Hindlimb muscle (tissue), 1 donor: ENCODE measurements around the gene ADSS1. TPM values are rescaled to one million over a fixed set of nuclear protein-coding genes. Genes with fewer than 3 reads are reported as not detected.
"Not testable (repeated sequence)": the region's sequence is repeated elsewhere in the genome, so short reads cannot be mapped to it uniquely, and the experiment has no call there.

Experiments
- DNase-seq: peaks from one replicate; pipeline ENCODE4 v3.0.0-alpha.2; 2013
- polyA plus RNA-seq: library from polyadenylated mRNA; unstranded; fragments of 120-200 nt; gene quantifications from one replicate; pipeline ENCODE4 v1.2.1, GENCODE V29; 2013; ENCODE audit not compliant: insufficient read length

The ADSS1 gene
- polyA plus RNA-seq, 1 donor, result 71.5 TPM

DNA sequence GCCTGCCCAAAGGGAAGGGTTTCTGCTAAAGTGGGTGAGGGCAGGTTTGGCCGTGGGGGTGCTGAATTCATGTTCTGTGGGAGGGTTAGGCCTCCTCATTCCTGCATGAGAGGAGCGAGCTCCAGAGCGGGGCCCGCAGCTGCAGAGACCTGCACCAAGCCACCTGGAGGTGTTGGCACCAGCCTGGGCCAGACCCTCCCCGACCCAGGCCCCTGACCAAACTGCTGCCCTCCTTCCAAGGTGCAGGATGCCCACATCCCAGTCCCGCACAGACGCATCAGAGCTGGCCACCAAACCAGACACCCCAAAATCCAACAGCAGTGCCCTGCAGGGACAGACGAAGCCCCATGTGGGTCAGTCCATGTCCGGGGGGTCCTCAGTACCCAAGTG, 10.6 kb downstream of the ADSS1 start:
- DNase-seq, result no peak

DNA sequence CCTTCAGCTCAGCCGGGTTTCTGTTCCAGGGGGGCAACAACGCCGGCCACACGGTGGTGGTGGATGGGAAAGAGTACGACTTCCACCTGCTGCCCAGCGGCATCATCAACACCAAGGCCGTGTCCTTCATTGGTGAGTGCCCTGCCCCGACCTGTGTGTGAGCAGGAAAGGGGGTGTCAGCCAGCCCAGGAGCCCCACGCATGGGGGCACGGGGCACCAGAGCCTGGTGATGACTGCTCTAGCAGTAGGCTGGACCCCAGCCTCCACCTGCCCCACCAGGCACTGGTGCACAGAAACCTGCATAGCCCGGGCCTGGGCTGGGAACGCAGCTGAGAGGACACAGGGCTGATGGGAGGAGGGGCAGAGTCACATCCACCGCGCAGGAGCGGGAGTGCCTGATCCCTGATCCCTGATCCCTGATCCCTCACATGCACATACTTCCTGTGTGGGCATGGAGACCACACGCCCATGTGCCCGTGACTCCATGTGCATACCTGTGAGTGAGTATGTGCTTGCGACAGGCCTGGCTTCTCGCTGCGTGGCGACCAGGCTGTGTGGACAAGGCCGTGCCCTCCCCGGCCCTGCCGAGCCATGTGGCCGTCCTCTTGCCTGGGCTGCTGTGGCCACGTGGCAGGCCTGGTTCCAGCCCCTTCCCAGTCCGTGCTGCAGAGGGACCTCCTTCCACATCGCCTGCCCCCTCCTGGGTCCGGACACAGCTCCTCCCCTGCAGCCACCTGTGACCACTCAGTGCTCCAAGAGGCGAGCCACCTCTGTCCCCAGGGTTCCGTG, 11.2 kb downstream of the ADSS1 start:
- DNase-seq, result no peak

DNA sequence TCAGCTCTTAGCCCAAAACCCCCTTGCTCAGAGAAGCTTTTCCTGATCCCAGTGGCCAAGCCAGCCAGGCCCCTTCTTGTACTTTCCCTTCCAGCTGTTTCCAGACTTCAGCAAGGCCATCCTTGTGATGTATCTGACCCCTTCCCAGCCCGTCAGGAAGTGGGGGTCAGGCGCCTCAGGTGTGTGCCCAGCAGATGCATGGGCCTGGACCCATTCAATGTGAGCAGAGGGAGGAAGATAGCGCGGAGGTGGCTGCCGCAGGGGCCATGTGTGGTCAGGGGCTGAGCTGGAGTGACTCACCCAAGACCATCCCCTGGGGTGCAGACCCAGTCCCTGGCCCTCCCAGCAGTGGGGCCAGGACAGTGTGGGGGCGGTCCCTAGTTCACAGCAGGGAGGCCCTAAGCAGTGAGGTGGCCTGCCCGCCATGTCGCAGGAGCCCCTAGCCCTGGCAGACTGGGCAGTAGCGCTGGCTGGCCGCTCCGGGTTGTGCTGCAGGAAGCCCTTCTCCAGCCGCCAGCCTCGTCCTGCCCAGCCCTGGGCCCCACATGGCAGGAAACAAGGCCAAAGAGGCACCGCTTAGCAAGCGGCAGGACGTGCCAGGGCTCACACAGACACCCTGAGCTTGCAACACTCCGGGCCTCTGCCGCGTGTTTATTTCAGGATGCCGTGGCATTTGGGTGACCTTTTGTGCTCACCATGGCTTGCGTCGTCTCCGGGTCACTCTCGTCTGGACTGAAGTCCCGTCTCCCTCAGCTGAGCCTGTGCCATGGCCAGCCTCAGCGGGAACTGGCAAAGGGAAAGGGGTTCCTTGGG, 12.0 kb downstream of the ADSS1 start:
- DNase-seq, result peak; percentile 55

DNA sequence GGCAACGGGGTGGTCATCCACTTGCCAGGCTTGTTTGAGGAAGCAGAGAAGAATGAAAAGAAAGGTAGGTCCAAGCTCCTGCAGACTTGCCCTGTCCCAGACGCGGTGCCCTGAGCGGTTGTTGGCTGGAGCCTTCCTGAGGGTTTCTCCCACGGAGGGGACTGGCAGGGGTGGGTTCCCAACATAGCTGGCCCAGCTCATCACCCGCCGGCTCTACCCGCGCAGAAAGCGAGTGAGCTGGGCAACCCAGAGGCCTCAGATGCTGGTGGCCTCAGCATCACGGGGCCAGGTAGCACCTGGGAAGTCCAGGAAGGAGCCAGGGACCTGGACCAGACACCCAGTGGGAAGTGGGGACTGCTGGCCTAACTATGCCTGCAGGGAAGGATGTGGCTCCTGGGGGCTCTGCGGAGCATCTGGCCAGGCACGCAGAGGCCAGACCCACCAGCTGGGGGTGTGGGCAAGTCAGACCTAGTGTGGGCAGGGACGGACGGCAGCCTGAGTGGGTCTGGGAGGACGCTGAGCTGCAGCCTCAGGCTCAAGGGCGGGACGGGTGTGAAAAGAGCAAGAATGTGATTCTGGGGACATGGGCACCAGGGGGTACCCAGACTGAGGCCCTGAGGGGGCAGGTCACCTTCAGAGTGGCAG, 14.5 kb downstream of the ADSS1 start:
- DNase-seq, result no peak

DNA sequence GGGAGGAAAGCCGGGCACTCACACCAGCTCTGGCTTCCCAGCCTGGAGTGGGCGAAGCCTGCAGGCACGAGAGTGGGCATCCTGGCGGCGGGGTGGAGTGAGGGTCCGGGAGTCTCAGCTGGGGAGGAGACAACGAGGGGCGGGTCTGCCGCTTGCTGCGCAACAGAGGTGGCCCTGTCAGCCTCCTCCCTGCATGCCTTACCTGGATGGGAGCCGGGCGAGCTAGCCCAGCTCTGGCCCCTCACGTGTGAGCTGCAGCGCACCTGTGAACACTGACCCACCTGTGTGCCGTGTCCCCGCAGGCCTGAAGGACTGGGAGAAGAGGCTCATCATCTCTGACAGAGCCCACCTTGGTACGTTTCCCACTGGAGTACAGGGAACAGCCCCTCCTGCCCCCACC, 15.0 kb downstream of the ADSS1 start:
- no peak for DNase-seq

DNA sequence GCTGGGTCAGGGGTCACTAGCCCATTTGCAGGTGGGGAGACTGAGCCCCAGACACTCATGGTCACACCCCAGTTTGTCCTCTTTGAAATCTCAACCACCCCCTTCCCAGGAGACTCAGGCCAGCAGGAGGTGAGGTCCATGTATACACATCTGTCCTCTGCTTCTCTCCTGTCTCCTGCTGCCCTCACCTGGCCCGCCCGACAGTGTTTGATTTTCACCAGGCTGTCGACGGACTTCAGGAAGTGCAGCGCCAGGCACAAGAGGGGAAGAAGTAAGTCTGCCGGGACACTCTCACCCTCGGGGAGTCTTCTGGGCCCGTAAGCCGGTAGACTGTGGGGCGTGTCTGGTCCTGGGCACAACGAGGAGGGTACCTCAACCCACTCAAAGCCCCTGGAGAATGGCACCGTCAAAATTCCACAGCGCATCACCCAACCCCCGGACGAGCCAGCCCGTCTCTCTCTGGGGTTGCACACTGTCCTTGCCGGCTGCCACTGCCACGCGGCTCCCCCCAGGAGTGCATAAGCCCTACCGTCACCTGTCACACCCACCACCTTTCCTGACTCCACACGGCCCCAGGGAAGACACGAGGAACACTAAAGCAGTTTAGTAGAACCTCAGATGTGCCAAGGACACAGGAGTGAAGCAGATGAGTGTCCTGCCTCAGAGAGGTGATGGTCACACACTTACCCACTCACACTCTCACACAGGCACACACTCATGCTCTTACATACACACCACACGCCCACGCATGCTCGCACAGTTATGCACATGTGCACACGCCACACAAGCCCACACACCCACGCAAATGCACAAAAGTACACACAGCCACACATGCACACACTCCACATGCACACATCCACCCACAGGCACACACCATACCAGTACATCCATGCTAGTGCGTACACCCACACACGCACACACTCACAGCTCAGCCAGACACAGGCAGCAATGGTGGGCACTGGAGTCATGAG, 15.8 kb downstream of the ADSS1 start:
- DNase-seq, result no peak

DNA sequence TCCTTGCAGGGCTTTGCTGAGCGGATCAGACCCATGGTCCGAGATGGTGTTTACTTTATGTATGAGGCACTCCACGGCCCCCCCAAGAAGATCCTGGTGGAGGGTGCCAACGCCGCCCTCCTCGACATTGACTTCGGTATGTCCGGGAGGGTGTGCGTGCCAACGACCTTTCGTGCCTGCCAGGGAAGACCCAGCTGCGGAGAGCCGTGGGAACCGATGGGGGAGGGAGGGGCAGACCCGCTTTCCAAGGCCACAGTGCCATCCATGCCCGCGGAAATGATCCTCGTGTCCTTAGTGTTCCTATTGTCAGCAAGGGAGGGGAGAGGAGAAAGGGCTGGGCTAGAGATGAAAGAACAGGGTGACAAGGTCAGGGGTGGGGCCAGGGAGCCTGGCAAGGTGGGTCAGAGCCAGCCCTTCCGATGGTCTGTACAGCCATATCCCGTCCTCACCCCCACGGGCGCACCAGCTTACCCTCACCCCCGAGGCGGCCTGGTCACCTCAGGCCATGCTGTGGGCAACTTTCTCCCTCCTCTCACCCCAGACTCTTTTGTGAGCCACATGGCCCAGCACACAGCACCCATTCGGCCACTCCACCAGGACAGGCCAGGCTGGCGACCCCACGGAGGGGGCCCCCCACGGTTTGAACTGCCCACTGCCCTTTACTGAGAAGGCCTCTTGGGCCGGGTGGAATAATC, 17.2 kb downstream of the ADSS1 start:
- no peak for DNase-seq

DNA sequence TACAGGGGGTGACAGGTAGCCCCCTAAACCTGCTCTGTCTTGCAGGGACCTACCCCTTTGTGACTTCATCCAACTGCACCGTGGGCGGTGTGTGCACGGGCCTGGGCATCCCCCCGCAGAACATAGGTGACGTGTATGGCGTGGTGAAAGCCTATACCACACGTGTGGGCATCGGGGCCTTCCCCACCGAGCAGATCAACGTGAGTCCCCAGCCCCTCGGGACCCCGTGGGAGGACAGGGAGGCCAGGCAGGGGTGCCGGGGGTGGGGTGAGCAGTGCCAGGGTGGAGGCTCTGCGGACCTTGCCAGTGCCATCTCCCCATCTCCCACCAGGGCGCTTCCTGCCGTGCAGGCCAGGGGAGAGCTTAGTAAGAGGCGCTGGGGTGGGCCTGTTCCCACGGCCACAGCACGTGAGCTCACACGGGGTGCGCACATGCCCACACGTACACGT, 17.8 kb downstream of the ADSS1 start:
- no peak for DNase-seq

DNA sequence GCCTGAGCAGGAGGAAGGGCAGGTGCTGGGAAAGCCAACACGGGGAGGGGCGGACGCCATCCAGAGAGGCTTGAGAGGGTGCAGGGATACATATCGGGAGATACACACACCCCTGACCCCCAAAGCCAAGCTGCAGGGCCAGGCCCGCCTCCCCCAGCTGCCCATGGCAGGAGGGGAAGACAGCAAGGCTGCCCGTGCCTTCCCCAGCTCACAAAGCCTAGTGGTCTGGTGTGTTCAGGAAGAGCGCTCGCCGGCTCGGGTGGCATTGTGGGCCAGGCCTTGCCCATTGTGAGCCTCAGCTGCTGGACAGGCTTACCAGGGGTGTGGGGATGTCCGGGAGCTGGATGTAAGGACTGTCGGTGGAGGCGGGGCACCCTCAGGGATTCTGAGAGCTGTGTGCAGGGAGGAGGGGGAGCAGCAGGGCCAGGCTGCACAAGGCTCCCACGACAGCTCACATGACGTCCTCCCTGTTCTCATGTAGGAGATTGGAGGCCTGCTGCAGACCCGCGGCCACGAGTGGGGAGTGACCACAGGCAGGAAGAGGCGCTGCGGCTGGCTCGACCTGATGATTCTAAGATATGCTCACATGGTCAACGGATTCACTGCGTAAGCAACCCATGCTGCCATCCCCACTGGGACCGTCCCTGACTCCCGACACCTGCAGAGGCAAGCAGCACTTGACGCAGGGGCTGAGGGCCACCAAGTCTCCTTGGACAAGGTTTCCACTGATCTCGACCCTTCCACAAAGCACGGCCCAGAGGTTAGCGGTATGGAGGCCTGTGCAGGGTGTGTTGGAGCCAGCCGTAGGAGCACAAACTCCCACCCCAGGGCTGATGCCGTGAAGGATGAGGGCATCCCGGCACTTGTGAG, 18.8 kb downstream of the ADSS1 start:
- DNase-seq, result no peak

DNA sequence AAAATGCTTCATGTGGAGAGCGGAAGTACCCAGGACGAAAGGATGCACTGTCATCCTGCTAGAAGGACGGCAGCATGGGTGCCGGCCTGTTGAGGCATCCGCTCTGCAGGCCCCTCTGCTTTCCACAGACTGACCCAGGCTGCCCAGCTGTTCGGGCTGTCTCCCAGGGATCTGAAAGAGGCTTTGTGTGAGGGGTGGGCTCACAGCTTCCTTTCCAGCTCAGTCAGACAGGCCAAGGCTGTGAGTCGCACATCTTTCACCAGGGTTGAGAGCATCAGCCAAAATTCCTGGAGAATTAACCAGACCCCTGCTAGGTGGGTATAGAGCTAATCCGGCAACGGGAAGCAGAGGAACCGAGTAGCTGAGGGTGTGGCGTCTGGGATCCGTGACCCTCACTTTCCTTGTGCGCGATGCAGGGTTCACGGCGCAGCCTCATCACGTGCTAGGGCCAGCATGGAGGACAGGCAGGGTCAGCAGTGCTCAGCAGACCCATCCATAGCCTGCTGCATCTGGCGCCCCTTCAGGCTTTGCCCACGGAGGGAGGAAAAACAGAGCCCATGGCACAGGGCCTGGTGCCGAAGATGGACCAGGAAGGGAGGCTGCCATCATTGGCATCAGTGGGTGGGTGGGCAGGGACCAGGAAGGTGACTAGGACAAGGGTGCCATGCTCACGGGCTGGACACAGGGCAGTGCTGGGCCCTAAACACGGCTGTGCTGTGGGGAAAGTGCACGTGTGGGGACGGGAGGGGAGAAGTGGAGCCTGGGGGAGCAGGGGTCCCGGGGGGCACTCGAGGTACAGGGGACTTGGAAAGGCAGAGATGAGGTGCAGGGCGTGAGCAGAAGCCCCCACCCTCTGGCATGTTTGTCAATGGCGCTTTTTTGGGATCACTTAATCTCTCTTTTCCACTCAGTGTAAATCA, 19.7 kb downstream of the ADSS1 start:
- DNase-seq, result no peak

DNA sequence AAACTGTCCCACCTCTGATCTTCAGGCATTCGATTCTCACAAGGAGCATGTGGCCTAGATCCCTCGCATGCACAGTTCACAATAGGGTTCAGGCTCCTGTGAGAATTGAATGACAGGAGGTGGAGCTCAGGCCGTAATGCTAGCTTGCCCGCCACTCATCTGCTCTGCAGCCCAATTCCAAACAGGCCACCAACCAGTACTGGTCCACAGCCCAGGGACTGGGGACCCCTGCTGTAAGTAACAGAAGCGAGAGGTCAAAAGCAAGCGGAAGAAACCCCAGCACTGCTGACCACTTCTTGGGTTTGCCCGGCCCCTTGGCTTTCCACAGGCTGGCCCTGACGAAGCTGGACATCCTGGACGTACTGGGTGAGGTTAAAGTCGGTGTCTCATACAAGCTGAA, 20.5 kb downstream of the ADSS1 start:
- no peak for DNase-seq

DNA sequence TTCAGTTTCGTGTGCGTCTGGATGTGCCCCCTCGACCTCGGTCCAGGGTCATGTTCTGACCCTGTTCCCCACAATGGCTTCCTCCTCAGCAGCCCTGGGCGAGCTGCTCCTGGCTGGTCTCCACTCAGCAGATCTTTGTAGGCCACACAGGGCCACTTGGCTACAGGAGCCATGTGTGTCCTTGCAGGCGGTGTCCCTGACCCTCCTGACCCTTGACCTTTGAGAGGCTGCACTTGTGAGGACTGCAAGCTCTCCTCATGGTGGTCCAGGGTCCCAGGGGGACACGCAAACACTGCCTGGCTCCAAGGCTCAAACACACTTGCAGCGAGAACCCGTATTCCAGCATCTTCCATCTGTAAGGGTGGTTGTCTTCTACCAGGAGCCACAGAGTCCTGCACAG, 21.4 kb downstream of the ADSS1 start:
- no peak for DNase-seq

DNA sequence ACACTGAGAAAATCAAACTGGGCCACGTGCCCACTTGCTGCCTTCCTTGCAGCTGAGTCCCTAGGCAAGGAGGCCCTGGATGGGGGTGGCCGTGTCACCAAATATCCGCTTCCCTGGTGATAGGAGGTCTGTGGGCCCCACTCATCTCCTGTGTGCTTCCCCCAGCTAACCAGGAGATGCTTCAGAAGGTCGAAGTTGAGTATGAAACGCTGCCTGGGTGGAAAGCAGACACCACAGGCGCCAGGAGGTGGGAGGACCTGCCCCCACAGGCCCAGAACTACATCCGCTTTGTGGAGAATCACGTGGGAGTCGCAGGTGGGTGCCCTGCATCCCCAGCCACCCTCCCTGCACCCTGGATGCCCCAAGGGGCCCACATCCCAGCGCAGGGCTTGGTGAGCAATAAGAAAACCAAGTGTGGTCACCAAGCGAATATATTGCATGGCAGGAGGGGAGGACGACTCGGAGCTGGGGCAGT, 22.1 kb downstream of the ADSS1 start:
- DNase-seq, result no peak

DNA sequence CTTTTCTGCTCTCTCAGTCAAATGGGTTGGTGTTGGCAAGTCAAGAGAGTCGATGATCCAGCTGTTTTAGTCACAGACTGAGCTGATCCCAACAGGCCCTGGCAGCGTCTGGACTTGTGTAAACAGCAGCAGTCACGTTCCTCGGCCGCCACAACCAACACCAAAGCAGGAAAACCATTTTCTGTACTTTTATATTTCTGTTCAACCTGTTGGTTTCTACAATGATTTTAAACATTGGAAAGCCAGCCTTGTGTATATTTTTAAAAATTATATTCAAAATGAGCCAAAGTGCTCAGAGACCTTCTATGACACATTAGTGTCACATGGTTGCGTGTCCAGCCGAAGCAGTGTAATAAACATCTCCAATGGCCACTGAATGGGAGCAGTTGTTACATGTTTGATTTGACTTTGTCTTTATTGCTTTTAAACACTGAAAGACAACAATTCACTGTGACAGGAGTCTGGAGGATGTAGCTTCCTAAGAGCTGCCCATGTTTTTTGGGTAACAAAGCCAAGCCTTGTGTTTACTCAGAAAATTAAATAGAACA, 23.0 kb downstream of the ADSS1 start:
- DNase-seq, result no peak

DNA sequence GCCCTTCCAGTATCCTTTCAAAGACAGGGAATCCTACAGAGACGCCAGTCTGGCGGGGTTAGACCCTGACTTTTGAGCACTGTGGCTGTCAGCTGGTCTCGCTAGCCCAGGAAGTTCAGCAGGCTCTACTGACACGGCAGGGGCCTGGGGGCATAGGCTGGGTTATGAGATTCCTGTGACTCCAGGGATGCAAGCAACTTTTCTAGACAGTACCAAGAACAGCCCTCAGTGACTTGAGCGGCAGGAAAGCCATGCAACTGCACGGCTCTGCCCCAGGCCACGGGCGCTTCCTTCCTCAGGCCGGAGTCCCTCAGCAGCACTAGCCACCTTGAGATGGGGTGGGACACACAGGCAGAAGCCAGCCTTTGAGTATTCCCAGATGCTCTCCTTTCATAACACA, 23.8 kb downstream of the ADSS1 start:
- DNase-seq, result no peak

DNA sequence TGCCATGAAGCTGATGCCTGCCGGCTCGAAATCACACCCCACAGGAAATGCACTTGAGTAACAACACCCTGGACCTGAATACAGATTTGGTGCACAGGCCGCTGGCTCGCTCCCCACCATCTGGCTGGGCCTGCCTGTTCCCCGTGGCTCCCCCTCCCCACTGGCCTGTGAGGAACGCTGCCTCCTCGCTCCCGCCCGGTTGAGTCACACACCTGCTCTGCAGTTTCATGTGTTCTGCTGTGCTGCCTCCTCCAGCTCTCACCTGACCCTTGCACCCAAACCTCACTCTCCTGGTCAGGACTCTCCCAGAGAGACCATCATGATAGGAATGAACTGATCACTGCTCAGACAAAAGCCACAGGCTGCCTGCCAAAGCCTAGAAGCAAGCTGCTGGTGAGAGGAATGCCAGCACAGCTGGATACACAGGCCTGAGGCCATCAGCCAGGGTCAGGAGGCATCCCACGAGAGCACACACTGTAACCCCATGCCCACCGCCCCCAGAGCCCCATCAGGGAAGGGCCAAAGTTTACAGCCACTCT, 25.2 kb downstream of the ADSS1 start:
- peak; percentile 34 for DNase-seq

DNA sequence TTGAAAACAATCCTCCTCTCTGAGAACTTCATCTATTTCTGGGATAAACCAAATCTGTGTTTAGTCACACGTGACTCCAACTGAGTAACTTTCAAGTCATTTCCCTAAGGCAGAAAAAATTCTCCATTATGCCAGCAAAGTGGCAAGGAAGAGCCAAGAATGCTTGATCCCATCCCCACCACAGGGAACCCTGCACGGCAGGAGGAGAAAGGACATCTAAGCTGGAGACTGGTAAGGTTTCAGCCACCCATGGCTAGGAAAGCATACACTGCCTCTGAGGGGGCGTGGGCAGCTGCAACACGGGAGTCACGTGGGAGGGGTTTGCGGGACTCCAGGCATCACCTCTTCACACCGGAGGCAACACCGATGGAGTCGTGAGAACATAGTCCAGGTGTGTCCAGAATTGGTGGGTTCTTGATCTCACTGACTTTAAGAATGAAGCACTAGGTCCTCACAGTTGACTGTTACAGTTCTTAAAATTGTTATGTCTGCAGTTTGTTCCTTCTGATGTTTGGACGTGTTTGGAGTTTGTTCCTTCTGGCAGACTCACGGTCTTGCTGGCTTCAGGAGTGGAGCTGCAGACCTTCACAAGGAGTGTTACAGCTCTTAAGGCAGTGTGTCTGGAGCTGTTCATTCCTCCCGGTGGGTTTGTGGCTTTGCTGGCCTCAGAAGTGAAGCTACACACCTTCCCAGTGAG, 26.2 kb downstream of the ADSS1 start:
- no peak for DNase-seq

DNA sequence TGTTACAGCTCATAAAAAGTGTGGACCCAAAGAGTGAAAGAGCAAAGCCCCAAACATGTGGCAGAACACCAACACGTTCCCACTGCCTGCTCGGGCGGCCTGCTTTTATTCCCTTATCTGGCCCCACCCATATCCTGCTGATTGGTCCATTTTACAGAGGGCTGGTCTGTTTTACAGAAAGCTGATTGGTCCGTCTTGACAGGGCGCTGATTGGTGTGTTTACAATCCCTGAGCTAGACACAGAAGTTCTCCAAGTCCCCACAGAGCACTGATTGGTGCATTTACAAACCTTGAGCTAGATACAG, 26.7 kb downstream of the ADSS1 start:
- DNase-seq, result not testable (repeated sequence)
